Measurements from ENCODE around the gene CPT1A.

CPT1A gene

GRCh38 chr11:68828957-68829356 is 12.8 kb downstream of the CPT1A start:
- no peak for DNase-seq (ENCODE audit: low spot score)

GRCh38 chr11:68828155-68828931 is 13.4 kb downstream of the CPT1A start:
- DNase-seq (ENCODE audit: low spot score): no peak

GRCh38 chr11:68827733-68828132 is 14.0 kb downstream of the CPT1A start:
- DNase-seq (ENCODE audit: low spot score): no peak

GRCh38 chr11:68826726-68827125 is 15.0 kb downstream of the CPT1A start:
- no peak for DNase-seq (ENCODE audit: low spot score)

GRCh38 chr11:68825571-68825970 is 16.1 kb downstream of the CPT1A start:
- DNase-seq (ENCODE audit: low spot score): peak; percentile 29

GRCh38 chr11:68822546-68822945 is 19.2 kb downstream of the CPT1A start:
- DNase-seq (ENCODE audit: low spot score): no peak

GRCh38 chr11:68821670-68822069 is 20.0 kb downstream of the CPT1A start:
- no peak for DNase-seq (ENCODE audit: low spot score)

GRCh38 chr11:68819362-68819761 is 22.4 kb downstream of the CPT1A start:
- DNase-seq (ENCODE audit: low spot score): no peak

GRCh38 chr11:68818181-68818580 is 23.5 kb downstream of the CPT1A start:
- DNase-seq (ENCODE audit: low spot score): no peak

- DNase-seq (ENCODE audit: low spot score): no peak
Measured at GRCh38 chr11:68817554-68817953, 24.2 kb downstream of the CPT1A start.

GRCh38 chr11:68816917-68817419 is 24.7 kb downstream of the CPT1A start:
- no peak for DNase-seq (ENCODE audit: low spot score)

GRCh38 chr11:68816251-68816776 is 25.4 kb downstream of the CPT1A start:
- no peak for DNase-seq (ENCODE audit: low spot score)

- no peak for DNase-seq (ENCODE audit: low spot score)
Measured at GRCh38 chr11:68813773-68814172, 27.9 kb downstream of the CPT1A start.

GRCh38 chr11:68812526-68812925 is 29.2 kb downstream of the CPT1A start:
- no peak for DNase-seq (ENCODE audit: low spot score)

GRCh38 chr11:68810164-68810563 is 31.6 kb downstream of the CPT1A start:
- DNase-seq (ENCODE audit: low spot score): no peak

GRCh38 chr11:68809506-68809905 is 32.2 kb downstream of the CPT1A start:
- no peak for DNase-seq (ENCODE audit: low spot score)

- no peak for DNase-seq (ENCODE audit: low spot score)
Measured at GRCh38 chr11:68808787-68809186, 32.9 kb downstream of the CPT1A start.

GRCh38 chr11:68806931-68807844 is 34.5 kb downstream of the CPT1A start:
- no peak for DNase-seq (ENCODE audit: low spot score)

GRCh38 chr11:68804786-68805185 is 36.9 kb downstream of the CPT1A start:
- no peak for DNase-seq (ENCODE audit: low spot score)

GRCh38 chr11:68803766-68804165 is 38.0 kb downstream of the CPT1A start:
- no peak for DNase-seq (ENCODE audit: low spot score)

- DNase-seq (ENCODE audit: low spot score): peak; percentile 14
Measured at GRCh38 chr11:68798221-68798813, 43.4 kb downstream of the CPT1A start.

GRCh38 chr11:68796801-68797200 is 44.9 kb downstream of the CPT1A start:
- DNase-seq (ENCODE audit: low spot score): no peak
